Tongue (tissue), 2 donors: Measurements from ENCODE around the gene DNASE2. TPM values are rescaled to one million over a fixed set of nuclear protein-coding genes. Genes with fewer than 3 reads are reported as not detected.
"Not testable (repeated sequence)": the region's sequence is repeated elsewhere in the genome, so short reads cannot be mapped to it uniquely, and the experiment has no call there.

Experiments used
- DNase-seq: peaks from one replicate; pipeline ENCODE4 v3.0.0-alpha.2; 2015
- total RNA-seq: library from RNA; depleted of rRNA; stranded (reverse); fragments of >200 nt; gene quantifications from one replicate; pipeline ENCODE4 v1.2.3, GENCODE V29; 2014

The DNASE2 gene
- total RNA-seq: 9.1 TPM

DNA sequence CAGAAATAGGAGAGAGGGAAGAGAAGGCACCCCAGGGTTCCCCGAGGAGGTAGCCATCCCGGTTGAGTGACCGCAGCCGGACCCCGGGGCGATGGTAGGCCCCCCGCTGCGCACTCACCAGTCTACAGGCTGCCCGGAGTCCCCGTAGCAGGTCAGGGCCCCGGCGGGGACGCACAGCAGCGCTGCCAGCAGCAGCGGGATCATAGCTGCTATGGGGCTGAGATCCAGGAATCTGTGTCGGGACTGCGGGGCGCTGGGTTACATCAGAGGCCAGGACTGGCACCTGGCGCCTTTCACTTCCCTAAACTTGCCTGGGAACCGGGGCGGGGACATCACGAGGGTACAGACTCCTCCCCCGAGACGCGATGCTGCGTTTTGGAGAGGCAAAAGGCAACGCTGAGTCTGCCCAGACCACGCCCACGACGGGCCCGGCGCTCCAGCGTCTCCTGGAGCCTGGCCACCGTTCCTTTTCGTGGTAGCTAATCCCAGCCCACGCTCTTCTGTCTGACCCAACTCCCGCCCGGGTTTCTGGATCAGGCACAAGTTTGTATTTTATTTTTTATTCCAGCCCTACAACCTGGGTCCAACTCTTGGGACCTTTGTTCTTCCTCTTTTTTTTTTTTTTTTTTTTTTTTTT, at the start of gene DNASE2:
Gene DNASE2, minus strand, starts transcription at position 278 of the 637 bp plus-strand sequence. Its CDS starts 74 bp downstream, at position 204.
- peak; percentile 96 for DNase-seq

GRCh38 chr19:12930002-12930645, 48.9 kb upstream of the DNASE2 start:
- DNase-seq: no peak

GRCh38 chr19:12924621-12925310, 43.5 kb upstream of the DNASE2 start:
- no peak for DNase-seq

- no peak for DNase-seq
These were observed 41.7 kb upstream of the DNASE2 start for GRCh38 chr19:12922959-12923358.

DNA sequence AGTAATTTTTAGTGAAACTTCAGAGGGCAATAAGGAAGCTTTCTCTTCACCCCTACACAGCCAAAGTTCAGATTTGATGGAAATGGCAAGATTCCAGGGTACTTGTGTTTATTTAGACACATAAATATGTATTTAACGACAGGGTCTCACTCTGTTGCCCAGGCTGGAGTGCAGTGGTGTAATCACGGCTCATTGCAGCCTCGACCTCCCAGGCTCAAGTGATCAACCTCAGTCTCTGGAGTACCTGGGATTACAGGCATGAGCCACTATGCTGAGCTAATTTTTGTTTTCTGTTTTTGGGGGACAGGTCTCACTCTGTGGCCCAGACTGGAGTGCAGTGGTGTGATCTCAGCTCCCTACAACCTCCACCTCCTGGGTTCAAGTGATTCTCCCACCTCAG, 39.8 kb upstream of the DNASE2 start:
- no peak for DNase-seq

DNA sequence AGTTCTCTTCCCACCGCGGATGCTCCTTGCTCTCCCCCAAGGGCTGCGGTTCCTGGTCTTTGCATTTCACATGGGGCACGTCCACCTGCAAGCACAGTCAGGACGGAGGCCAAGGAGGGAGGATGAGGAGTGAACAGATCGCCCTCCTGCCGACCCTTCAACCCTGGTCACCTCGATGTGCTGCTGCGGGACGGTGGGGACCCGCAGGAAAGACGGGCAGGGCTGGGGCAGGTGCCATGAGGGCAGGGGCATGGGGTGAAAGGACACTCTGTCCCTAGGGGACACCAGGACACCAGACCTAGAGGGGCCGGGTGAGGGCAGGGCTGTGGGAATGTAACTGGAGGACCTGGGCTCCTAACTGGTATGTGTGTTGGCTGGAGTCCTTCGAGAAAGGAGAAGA, 37.0 kb upstream of the DNASE2 start:
- DNase-seq: no peak

GRCh38 chr19:12915860-12916259, 34.6 kb upstream of the DNASE2 start:
- DNase-seq: not testable (repeated sequence)

- DNase-seq: peak; percentile 69
These were observed 32.8 kb upstream of the DNASE2 start for GRCh38 chr19:12913851-12914690.

DNA sequence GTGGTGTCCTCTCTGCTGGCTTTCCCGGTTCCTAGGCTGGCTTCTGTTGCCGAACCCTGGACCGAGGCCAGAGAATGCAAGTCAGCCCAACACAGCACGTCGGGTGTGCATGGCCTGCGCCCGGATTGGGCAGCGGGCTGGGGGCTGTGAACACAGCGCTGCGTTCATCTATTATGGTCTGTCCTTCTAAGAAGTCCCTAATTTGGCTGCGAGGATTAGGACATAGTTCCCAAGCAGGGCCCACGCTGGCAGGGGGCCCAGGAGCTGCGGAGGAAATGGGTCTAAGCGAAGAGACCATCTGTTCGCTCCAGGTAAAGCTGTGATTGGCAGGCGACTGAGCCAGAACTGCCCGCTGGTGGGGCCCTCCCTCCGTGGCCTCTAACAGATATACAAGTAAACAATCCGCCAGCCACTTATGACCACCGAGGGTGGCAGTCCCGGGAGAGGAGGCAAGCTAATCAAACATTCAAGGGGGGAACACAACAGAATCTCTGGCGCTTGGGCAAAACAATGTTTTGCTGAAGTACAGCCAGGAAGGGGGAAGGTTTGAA, 31.8 kb upstream of the DNASE2 start:
- peak; percentile 97 for DNase-seq

GRCh38 chr19:12912571-12912970, 31.3 kb upstream of the DNASE2 start:
- DNase-seq: no peak

DNA sequence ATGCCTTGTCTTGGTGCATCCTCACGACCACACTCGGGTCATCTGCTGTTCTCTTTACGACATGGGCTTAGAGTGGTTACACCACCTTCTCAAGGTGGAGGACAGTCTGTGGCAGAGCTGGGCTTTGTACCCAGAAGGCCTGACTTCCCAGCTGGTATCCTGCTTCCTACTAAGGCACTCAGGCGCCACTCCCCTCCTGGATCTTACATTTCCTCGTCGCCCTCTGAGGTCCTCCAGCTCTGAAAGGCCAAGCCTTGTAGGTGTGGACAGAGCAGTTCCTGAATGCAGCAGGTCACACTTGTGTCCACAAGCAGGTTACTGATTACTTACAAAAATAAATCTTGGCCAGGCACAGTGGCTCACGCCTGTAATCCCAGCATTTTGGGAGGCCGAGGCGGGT, 25.9 kb upstream of the DNASE2 start:
- no peak for DNase-seq

DNA sequence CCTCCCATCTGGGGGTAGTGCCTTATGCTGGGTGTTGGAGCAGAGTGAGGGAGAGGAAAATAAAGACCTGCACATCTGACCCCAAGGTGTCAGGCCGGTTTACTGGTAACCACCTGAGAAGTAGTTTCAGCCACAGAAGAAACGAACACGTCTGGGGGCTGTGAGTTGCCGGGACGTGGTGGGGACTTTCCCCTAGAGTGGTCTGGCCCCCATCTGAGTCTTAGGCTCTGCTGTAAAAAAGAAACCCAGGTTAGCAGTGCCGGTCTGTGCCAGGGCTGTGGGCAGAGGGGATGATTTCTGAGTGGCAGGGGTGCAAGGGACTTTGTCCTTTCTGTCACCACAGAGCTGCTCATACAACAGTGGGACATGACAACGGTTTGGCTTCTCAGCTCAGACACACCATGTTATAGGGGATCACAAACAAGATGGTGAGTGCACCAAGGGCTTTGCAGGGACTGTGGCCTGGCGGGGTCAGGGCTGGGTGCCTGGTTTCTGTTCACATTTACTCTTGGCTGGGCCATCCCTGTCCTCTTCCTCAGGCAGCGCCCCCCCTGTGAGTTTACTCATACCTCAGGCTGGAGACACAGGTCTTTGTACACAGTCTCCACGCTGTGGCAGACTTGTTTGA, 18.8 kb upstream of the DNASE2 start:
- DNase-seq: no peak

DNA sequence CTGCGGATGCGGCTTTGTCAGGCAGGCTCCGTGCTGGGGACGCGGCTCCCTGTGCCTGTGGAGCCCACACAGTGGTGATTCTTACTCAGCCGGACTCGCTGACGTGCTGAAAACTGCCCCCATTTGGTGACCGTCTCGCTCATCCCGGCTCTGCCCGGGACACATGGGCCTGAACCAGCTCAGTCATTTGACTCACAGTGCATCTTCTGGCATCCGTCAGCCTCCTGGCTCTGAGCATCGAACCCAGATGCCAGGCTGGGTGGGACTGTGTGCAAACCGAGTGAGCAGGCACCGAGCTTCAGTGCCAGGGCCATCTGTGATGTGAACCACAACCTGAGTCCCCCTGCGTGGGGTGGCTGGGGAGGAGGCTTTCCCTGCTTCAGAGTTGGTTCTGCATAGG, 15.2 kb upstream of the DNASE2 start:
- DNase-seq: no peak

DNA sequence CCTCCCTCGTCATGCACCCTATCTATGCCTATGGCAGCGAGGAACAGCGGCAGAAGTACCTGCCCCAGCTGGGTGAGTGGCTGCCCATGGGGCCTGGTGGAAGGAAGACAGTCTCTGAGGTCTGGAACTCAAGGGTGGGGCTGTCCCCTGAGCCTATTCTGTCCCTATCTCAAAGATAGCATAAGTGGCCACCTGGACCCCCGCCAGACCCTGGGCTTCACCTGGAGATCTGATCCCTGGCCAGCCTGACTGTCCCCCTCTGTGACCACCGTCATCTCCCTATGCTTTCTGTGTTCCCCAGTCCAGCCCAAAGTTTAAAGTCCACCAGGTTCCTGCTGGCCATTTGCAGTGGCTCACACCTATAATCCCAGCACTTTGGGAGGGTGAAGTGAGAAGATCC, 12.3 kb upstream of the DNASE2 start:
- no peak for DNase-seq

DNA sequence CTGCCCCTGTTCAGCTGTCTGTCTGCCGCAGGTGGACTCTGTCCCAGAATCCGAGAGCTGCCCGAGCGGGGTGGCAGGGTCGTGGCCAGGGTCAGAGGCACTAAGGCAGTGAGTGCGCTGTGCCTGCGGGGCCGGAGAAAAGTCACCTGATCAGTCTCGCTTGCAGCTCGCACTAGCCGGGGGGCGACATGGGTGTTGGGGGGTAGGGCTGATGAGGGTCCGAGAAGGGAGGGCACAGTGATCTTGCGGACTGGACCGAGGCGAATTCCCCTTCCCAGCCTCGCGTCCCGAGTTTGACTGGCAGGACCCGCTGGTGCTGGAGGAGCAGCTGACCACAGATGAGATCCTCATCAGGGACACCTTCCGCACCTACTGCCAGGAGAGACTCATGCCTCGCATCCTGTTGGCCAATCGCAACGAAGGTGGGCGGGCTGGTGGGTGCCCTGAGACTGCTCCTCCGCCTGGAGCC, 10.3 kb upstream of the DNASE2 start:
- DNase-seq: no peak

DNA sequence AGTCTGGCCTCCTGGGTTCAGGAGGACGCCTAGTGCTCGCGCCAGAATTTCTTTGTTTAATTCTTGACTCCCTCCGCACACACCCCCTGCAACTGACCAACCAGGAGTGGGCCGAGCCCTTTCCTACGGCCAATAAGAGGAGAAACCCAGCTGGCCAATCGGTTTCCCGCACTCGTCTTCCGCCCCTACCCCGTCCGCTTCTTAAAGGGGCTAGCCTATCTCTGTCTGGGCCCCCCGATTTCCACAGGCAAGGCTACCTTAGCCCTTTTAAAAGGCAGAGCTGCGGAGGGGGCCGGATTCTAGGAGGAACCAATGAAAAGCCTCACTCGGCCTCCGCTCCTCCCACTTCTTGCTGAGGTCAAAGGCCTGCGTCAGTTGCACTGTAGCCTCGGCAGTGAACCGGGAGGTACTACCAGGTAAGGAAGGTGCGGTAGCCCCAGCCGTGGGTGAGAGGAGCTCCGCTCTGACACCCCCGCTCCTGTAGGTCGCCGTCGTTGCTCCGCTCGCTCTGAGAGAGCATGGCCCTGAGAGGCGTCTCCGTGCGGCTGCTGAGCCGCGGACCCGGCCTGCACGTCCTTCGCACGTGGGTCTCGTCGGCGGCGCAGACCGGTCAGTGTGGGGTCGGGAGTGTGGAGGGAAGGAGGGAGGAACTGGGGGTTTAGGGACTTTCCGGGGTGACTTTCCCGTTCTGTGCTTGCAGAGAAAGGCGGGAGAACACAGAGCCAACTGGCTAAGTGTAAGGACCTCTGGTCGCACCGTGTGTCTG, 9.7 kb upstream of the DNASE2 start, which contains the start of gene GCDH:
Gene GCDH, plus strand, starts transcription at position 374 of the 766 bp plus-strand sequence. Its CDS starts 145 bp downstream, at position 519.
- DNase-seq: peak; percentile 99

GRCh38 chr19:12890299-12890786, 9.1 kb upstream of the DNASE2 start:
- DNase-seq: not testable (repeated sequence)

GRCh38 chr19:12888006-12888603, 6.9 kb upstream of the DNASE2 start:
- DNase-seq: no peak

- DNase-seq: no peak
These were observed 5.9 kb upstream of the DNASE2 start, which contains the start of gene KLF1 for GRCh38 chr19:12886969-12887747. TSS of gene KLF1 (minus strand) at chr19:12887201. CDS start at chr19:12887140, 61 bp downstream.
